HG02623 (cell line): ENCODE measurements around the gene FCHO1.
"Not testable (repeated sequence)": the region's sequence is repeated elsewhere in the genome, so short reads cannot be mapped to it uniquely, and the experiment has no call there.

Experiments used
- ATAC-seq: cut with Tn5 transposase; IDR thresholded peaks from one replicate; pipeline ENCODE4 v1.9.1; 2021; ENCODE audit warnings: moderate library complexity; ENCODE audit not compliant: unreplicated experiment

Gene FCHO1

GRCh38 chr19:17790059-17790780, 38.9 kb downstream of the FCHO1 start:
- ATAC-seq: no peak

GRCh38 chr19:17794412-17794730, 43.1 kb downstream of the FCHO1 start:
- ATAC-seq: no peak

GRCh38 chr19:17794731-17795494, 43.6 kb downstream of the FCHO1 start, which contains the start of gene B3GNT3:
Gene B3GNT3 (plus strand): TSS chr19:17795138. CDS start chr19:17807808, 12,670 bp downstream.
- ATAC-seq: no peak

- ATAC-seq: no peak
Observed at GRCh38 chr19:17795495-17795856, 44.2 kb downstream of the FCHO1 start.

- ATAC-seq: no peak
Observed at GRCh38 chr19:17796013-17796837, 44.9 kb downstream of the FCHO1 start.

GRCh38 chr19:17796838-17797423, 45.7 kb downstream of the FCHO1 start:
- ATAC-seq: no peak

GRCh38 chr19:17797424-17798201, 46.3 kb downstream of the FCHO1 start:
- ATAC-seq: no peak

- not testable (repeated sequence) for ATAC-seq
Observed at GRCh38 chr19:17798599-17798998, 47.3 kb downstream of the FCHO1 start.

GRCh38 chr19:17802137-17802858, 51.0 kb downstream of the FCHO1 start:
- ATAC-seq: no peak

- ATAC-seq: no peak
Observed at GRCh38 chr19:17803264-17803896, 52.1 kb downstream of the FCHO1 start.

GRCh38 chr19:17805427-17805826, 54.1 kb downstream of the FCHO1 start:
- no peak for ATAC-seq

GRCh38 chr19:17806945-17807344, 55.7 kb downstream of the FCHO1 start:
- no peak for ATAC-seq

GRCh38 chr19:17807731-17808316, 56.5 kb downstream of the FCHO1 start:
- no peak for ATAC-seq

GRCh38 chr19:17811103-17811502, 59.8 kb downstream of the FCHO1 start:
- no peak for ATAC-seq

GRCh38 chr19:17811681-17812080, 60.4 kb downstream of the FCHO1 start:
- ATAC-seq: no peak

GRCh38 chr19:17812099-17812498, 60.8 kb downstream of the FCHO1 start:
- ATAC-seq: no peak

- no peak for ATAC-seq
Observed at GRCh38 chr19:17817668-17818363, 66.5 kb downstream of the FCHO1 start.

- no peak for ATAC-seq
Observed at GRCh38 chr19:17821190-17821589, 69.9 kb downstream of the FCHO1 start, which contains the start of gene INSL3. Gene INSL3 (minus strand): TSS chr19:17821519. CDS start chr19:17821506, 13 bp downstream.
